HL-60 (cell line): ENCODE data around the gene ZRANB1.

Experiments used
- CTCF ChIP-seq: IDR thresholded peaks from one replicate; pipeline ENCODE4 v1.5.1; 2011; ENCODE audit warnings: low read length, control low read depth, inconsistent platforms; ENCODE audit not compliant: insufficient read depth
- POLR2AphosphoS5 ChIP-seq: IDR thresholded peaks from 2 replicates; pipeline ENCODE4 v1.6.1; 2012; ENCODE audit warnings: low read depth
- SPI1 ChIP-seq: IDR thresholded peaks from 2 replicates; pipeline ENCODE4 v1.6.1; 2012; ENCODE audit warnings: low read depth, mild to moderate bottlenecking, borderline replicate concordance

- TF ChIP-seq POLR2AphosphoS5 (no peak), CTCF (no peak), SPI1 (no peak)
These were observed 68.4 kb downstream of the ZRANB1 start for GRCh38 chr10:125010362-125010761.
